Measurements from ENCODE around the gene FAM177B.

The FAM177B gene

GRCh38 chr1:222754366-222755139 lies 17.6 kb downstream of the FAM177B start:
- Histone ChIP-seq H4K20me1 (ENCODE audit: insufficient read depth, low read length) (no peaks in the 10 kb centered on the region), H3K36me3 (ENCODE audit: insufficient read depth, low read length) (no peaks in the 10 kb centered on the region), H3K4me3 (ENCODE audit: low read depth, low read length, poor library complexity, severe bottlenecking) (no peak overlapping the region), H3K9ac (ENCODE audit: low read length) (no peak overlapping the region), H3F3A (ENCODE audit: insufficient read depth, low read length) (no peaks in the 10 kb centered on the region), H3K4me1 (ENCODE audit: insufficient read depth, low read length, severe bottlenecking) (no peaks in the 10 kb centered on the region), H3K27ac (ENCODE audit: low read depth, low read length, poor library complexity, severe bottlenecking) (no peak overlapping the region), H3K9me3 (ENCODE audit: low read length) (no peaks in the 10 kb centered on the region), H3K4me2 (ENCODE audit: low read length) (no peak overlapping the region), H3K9me2 (ENCODE audit: low read depth, low read length) (no peaks in the 10 kb centered on the region), H2AFZ (ENCODE audit: low read length) (no peak overlapping the region), H3K79me2 (ENCODE audit: insufficient read depth, low read length) (no peaks in the 10 kb centered on the region), H3K27me3 (ENCODE audit: insufficient read depth, low read length) (no peaks in the 10 kb centered on the region; the same call in 1 of the 2 replicates)
- TF ChIP-seq CTCF (IDR thresholded peaks at IDR 0.05; ENCODE audit: low read length), result no peak
- TF ChIP-seq EZH2 (IDR thresholded peaks at IDR 0.05; ENCODE audit: borderline replicate concordance, low read length), result no peak

- H3K4me1 ChIP-seq (ENCODE audit: insufficient read depth, low read length, severe bottlenecking), result no peaks in the 10 kb centered on the region
Measured at GRCh38 chr1:222757646-222758268, 20.8 kb downstream of the FAM177B start.

GRCh38 chr1:222759451-222760035 lies 22.5 kb downstream of the FAM177B start:
- Histone ChIP-seq H3F3A (ENCODE audit: insufficient read depth, low read length) (no peaks in the 10 kb centered on the region), H3K4me2 (ENCODE audit: low read length) (no peak overlapping the region), H3K27me3 (ENCODE audit: insufficient read depth, low read length) (no peaks in the 10 kb centered on the region; the same call in 1 of the 2 replicates), H3K27ac (ENCODE audit: low read depth, low read length, poor library complexity, severe bottlenecking) (no peak overlapping the region), H3K9me3 (ENCODE audit: low read length) (no peaks in the 10 kb centered on the region), H4K20me1 (ENCODE audit: insufficient read depth, low read length) (no peaks in the 10 kb centered on the region), H3K79me2 (ENCODE audit: insufficient read depth, low read length) (no peaks in the 10 kb centered on the region), H3K36me3 (ENCODE audit: insufficient read depth, low read length) (no peaks in the 10 kb centered on the region), H3K9me2 (ENCODE audit: low read depth, low read length) (no peaks in the 10 kb centered on the region), H3K4me1 (ENCODE audit: insufficient read depth, low read length, severe bottlenecking) (no peaks in the 10 kb centered on the region), H2AFZ (ENCODE audit: low read length) (no peak overlapping the region), H3K4me3 (ENCODE audit: low read depth, low read length, poor library complexity, severe bottlenecking) (no peak overlapping the region), H3K9ac (ENCODE audit: low read length) (no peak overlapping the region)
- TF ChIP-seq EZH2 (IDR thresholded peaks at IDR 0.05; ENCODE audit: borderline replicate concordance, low read length), result no peak
- TF ChIP-seq CTCF (IDR thresholded peaks at IDR 0.05; ENCODE audit: low read length), result no peak

More at GRCh38 chr1:222757646-222758268, 20.8 kb downstream of the FAM177B start:
- no peaks in the 10 kb centered on the region for H3K36me3 ChIP-seq (ENCODE audit: insufficient read depth, low read length)
- H3K9me3 ChIP-seq (ENCODE audit: low read length), result no peaks in the 10 kb centered on the region
- H3K4me3 ChIP-seq (ENCODE audit: low read depth, low read length, poor library complexity, severe bottlenecking), result no peak overlapping the region
- H3K79me2 ChIP-seq (ENCODE audit: insufficient read depth, low read length), result no peaks in the 10 kb centered on the region
- H3K9ac ChIP-seq (ENCODE audit: low read length), result no peak overlapping the region
- no peak overlapping the region for H2AFZ ChIP-seq (ENCODE audit: low read length)
- TF ChIP-seq EZH2 (IDR thresholded peaks at IDR 0.05; ENCODE audit: borderline replicate concordance, low read length), result no peak
- no peak for TF ChIP-seq CTCF (IDR thresholded peaks at IDR 0.05; ENCODE audit: low read length)
- H4K20me1 ChIP-seq (ENCODE audit: insufficient read depth, low read length), result no peaks in the 10 kb centered on the region
- H3K27me3 ChIP-seq (ENCODE audit: insufficient read depth, low read length), result no peaks in the 10 kb centered on the region; the same call in 1 of the 2 replicates
- H3K9me2 ChIP-seq (ENCODE audit: low read depth, low read length), result no peaks in the 10 kb centered on the region
- no peak overlapping the region for H3K4me2 ChIP-seq (ENCODE audit: low read length)
- H3F3A ChIP-seq (ENCODE audit: insufficient read depth, low read length), result no peaks in the 10 kb centered on the region
- H3K27ac ChIP-seq (ENCODE audit: low read depth, low read length, poor library complexity, severe bottlenecking), result no peak overlapping the region

Data from OCI-LY1 (cell line).